ENCODE measurements around the gene TNS2. TPM values are rescaled to one million over a fixed set of nuclear protein-coding genes. Genes with fewer than 3 reads are reported as not detected.

TNS2 gene, protein sequence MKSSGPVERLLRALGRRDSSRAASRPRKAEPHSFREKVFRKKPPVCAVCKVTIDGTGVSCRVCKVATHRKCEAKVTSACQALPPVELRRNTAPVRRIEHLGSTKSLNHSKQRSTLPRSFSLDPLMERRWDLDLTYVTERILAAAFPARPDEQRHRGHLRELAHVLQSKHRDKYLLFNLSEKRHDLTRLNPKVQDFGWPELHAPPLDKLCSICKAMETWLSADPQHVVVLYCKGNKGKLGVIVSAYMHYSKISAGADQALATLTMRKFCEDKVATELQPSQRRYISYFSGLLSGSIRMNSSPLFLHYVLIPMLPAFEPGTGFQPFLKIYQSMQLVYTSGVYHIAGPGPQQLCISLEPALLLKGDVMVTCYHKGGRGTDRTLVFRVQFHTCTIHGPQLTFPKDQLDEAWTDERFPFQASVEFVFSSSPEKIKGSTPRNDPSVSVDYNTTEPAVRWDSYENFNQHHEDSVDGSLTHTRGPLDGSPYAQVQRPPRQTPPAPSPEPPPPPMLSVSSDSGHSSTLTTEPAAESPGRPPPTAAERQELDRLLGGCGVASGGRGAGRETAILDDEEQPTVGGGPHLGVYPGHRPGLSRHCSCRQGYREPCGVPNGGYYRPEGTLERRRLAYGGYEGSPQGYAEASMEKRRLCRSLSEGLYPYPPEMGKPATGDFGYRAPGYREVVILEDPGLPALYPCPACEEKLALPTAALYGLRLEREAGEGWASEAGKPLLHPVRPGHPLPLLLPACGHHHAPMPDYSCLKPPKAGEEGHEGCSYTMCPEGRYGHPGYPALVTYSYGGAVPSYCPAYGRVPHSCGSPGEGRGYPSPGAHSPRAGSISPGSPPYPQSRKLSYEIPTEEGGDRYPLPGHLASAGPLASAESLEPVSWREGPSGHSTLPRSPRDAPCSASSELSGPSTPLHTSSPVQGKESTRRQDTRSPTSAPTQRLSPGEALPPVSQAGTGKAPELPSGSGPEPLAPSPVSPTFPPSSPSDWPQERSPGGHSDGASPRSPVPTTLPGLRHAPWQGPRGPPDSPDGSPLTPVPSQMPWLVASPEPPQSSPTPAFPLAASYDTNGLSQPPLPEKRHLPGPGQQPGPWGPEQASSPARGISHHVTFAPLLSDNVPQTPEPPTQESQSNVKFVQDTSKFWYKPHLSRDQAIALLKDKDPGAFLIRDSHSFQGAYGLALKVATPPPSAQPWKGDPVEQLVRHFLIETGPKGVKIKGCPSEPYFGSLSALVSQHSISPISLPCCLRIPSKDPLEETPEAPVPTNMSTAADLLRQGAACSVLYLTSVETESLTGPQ (N-terminal part only)
- 92.5 and 97.3 TPM in 2 replicates for total RNA-seq

DNA sequence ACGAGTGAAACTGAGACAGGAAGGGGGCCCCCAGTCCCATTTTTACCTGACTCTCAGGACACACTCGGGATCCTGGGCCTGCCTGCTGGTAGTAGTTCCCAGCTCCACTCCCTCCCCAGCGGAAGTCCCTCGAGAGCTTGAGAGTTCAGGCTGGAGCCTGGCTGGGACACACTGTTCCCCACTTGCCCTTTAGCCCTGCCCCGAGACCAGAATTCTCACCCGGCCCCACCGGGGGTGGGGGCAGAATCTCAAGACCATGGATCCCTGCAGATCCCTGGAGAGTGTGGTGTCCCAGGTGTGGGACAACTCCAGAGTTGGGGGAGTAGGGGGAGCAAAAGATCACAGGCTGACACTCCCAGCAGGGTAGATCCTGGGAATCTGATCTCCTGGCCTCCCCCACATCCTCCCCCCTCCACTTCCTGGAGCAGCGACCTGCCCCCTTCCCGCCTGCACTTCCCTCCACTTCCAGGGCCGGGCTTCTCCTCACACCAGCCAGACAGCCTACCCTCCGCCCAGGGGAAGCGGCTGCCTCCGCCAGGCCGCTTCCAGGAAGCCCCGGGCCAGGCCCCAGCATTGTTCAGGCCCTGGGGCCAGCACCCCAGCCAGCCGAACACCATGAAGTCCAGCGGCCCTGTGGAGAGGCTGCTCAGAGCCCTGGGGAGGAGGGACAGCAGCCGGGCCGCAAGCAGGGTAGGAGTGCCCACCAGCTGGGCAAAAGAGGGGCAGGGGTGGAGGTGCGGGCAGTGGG lies at the start of gene TNS2:
Gene TNS2 (plus strand): TSS at position 495 of the 748 bp plus-strand sequence. CDS start 121 bp downstream, at position 616.

DNA sequence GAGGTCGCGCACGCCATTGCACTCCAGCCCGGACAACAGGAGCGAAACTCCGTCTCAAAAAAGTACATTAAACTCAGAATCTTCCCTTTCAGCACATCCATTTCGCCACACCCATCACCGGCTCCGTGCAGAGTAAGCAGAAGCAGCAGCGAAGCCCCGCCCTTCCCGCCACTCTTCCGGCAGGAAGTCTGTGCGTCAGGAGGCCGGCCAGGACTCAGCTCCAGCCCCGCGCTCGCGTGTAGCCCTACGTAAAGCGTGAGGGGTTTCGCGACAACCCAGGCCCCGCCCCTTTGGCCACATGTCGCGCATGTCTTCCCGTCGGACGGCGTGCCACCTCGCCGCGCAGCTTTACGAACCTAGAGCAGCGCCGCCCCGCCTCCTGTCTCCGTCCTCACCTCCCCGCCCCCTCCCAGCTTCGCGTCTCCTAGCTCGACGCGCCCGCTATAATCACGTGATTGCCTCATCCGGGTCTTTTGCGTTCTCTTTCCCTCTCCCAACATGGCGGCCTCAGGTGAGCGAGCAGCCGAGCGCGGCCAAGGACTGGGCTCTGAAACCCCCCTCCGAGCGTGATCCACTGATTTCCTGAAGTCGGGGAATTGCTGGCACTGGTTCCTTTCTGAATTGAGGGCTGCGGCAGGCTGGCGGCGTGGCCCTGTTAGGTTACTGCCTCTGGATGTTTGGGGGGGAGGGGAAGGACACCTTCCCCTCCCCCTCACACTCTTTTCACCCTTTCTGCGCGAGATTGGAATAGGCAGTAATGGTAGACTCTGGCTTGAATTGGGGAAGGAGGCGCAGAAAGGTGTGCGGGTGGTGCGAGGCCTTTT lies 43.7 kb upstream of the TNS2 start, which contains the start of gene EIF4B:
Gene EIF4B (plus strand): TSS at position 471 of the 824 bp plus-strand sequence. CDS start 28 bp downstream, at position 499.

DNA sequence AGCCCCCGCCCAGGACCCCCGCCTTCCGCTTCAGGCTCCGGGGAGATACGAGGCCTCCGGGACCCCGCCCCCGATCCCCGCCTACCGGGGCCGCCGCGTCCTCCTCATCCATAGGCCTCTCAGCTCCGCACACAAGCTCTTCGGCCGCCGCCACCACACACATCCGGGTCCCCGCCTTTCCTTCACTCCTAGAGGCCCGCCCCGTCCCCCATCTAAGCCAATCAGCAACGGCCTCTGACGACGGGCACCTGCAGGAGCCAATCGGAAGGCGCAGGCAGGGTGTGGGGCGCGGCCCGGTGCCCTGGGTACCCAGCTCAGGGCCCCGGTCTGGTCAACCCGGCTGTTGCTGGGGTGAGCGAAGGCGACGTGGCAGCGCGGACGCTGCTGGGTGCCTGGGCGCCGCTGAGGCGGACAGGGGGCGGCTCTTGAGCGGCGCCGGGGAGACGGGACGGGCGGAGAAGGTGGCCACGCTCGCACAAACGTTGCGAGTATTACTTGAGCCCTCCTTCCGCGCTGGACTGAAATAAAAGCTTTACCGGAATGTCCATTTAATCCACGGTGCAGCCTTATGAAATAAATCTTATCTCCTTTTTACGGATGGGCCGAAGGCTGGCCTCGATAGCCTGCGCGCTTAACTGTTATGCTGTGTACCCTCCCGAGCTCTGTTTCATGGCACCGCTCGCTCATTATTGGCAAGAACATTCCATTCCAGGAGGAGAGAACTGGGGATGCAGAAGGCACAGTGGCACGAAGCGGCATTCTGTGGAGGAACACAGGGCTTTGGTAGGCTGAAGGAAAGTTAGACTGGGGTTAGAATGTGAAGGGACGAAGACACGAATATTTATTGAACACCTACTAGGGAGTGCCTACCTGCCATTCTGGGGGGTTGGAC lies 29.6 kb downstream of the TNS2 start, which contains the start of gene SPRYD3:
Gene SPRYD3 (minus strand): TSS at position 165 of the 892 bp plus-strand sequence. CDS start 57 bp downstream, at position 108.

DNA sequence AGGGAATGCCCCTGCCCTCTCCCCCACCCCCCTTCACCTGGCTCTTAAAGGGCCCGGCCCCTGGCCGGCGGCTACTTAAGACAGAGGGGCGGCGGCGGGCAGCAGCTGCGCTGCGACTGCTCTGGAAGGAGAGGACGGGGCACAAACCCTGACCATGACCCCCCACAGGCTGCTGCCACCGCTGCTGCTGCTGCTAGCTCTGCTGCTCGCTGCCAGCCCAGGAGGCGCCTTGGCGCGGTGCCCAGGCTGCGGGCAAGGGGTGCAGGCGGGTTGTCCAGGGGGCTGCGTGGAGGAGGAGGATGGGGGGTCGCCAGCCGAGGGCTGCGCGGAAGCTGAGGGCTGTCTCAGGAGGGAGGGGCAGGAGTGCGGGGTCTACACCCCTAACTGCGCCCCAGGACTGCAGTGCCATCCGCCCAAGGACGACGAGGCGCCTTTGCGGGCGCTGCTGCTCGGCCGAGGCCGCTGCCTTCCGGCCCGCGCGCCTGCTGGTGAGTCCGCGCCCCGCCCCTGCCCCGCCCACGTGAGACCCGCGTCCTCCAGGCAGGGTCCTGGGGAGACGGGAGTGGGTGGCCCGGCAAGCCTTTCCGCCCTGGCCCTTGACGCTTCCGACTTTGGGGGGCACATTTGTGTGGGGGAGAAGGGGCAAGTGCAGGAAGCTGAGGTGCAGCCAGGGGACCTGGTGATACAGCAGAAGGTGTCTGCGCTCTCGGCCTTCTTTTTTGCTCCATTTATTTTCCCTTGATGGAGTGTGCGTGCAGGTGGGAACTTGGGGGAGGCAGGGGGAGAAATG lies 47.9 kb downstream of the TNS2 start, which contains the start of gene IGFBP6:
Gene IGFBP6 (plus strand): TSS at position 104 of the 790 bp plus-strand sequence. CDS start 51 bp downstream, at position 155.

DNA sequence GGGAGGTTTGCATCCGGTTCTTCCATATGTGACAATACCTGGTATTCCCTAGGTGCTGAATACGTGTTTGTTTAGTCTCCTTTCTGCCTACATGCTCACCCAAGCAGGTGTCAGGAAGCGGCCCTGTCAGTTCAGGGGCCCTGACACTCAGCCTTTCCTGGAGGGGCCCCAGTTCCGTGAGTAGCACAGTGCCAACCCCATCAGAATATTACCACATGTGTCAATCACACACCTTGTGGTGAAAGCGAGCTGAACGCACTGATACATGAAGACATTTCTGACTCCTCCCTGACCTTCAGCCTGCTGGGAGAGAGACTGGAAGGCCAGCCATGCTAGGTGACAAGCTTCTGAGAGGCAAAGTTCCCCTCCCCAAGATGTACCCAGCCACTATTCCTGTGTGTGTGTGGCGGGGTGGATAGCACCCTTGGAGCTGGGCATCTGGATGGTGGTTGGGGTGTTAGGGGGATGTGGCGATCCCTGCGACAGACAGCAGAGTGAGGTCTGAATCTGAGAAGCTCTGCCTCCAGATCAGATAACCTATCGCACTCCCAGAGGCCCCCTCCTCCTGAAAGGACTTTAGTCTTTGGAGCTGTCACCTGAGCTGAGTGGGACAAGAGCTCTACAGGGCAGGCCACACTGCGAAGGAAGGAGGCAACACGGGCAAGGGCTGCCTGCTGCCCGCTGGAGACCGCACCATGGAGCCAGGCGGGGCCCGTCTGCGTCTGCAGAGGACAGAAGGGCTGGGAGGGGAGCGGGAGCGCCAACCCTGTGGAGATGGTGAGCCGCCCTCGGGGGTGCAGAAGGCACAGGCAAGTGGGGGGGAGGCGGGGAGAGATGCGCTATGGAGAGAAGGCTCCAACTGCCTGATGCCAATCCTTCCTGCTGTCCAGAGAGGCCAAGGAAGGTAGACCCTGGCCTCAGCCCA lies 53.3 kb downstream of the TNS2 start, which contains the start of gene SOAT2:
Gene SOAT2 (plus strand): TSS at position 604 of the 925 bp plus-strand sequence. CDS start 92 bp downstream, at position 696.

Other genes starting within 250 kb of the TNS2 start
- not detected in 2 replicates for gene KRT4, start 235.9 kb upstream of the TNS2 start, total RNA-seq
- gene KRT79, start 215.8 kb upstream of the TNS2 start, total RNA-seq = not detected in 2 replicates
- gene KRT78, start 201.1 kb upstream of the TNS2 start, total RNA-seq = not detected in 2 replicates
- gene KRT8, start 145.0 kb upstream of the TNS2 start, total RNA-seq = 9.6 and 10.3 TPM in 2 replicates
- 34.2 and 38.4 TPM in 2 replicates for gene KRT18, start 100.9 kb upstream of the TNS2 start, total RNA-seq
- 513 and 617 TPM in 2 replicates for gene EIF4B, start 43.6 kb upstream of the TNS2 start, total RNA-seq
- gene SPRYD3, start 29.3 kb downstream of the TNS2 start, total RNA-seq = 18.2 and 24.9 TPM in 2 replicates
- 457 and 644 TPM in 2 replicates for gene IGFBP6, start 47.6 kb downstream of the TNS2 start, total RNA-seq
- not detected in 2 replicates for gene SOAT2, start 53.4 kb downstream of the TNS2 start, total RNA-seq
- gene ZNF740, start 130.7 kb downstream of the TNS2 start, total RNA-seq = 6.0 and 7.5 TPM in 2 replicates
- gene CSAD, start 130.9 kb downstream of the TNS2 start, total RNA-seq = 6.8 and 16.6 TPM in 2 replicates
- 0.59 TPM in 1 of 2 replicates, not detected in the other for gene ITGB7, start 157.2 kb downstream of the TNS2 start, total RNA-seq
- gene RARG, start 182.1 kb downstream of the TNS2 start, total RNA-seq = 15.8 and 16.4 TPM in 2 replicates
- gene ESPL1, start 218.2 kb downstream of the TNS2 start, total RNA-seq = 1.1 and 3.6 TPM in 2 replicates
- 553 and 569 TPM in 2 replicates for gene PFDN5, start 245.5 kb downstream of the TNS2 start, total RNA-seq
- 44.5 and 67.0 TPM in 2 replicates for gene MYG1, start 249.6 kb downstream of the TNS2 start, total RNA-seq

All from cardiac ventricle fibroblast (primary cell).